Neural cell (in vitro differentiated cells): Measurements from ENCODE around the gene PTPRG. TPM values are rescaled to one million over a fixed set of nuclear protein-coding genes. Genes with fewer than 3 reads are reported as not detected.

Experiments
- H2AFZ ChIP-seq: fragments of 200-600, 300-800 bp; sonication (generic), shearing (Covaris generic); 2 replicates; pipeline ENCODE4 v1.6.0; 2014; ENCODE audit warnings: low read depth, mild to moderate bottlenecking, antibody characterized with exemption, low read length, moderate library complexity
- H3F3A ChIP-seq: fragments of 200-600 bp; shearing (Covaris generic); 2 replicates; pipeline ENCODE4 v1.6.1; 2016; ENCODE audit warnings: mild to moderate bottlenecking, moderate library complexity, mixed read lengths, antibody characterized with exemption, low read length; ENCODE audit not compliant: insufficient read depth, poor library complexity, severe bottlenecking
- H3K27ac ChIP-seq: fragments of 200-600, 300-800 bp; sonication (generic), shearing (Covaris generic); 2 replicates; pipeline ENCODE4 v1.5.1; 2014; ENCODE audit warnings: mild to moderate bottlenecking, low read length, moderate library complexity
- H3K27me3 ChIP-seq: fragments of 300-800, 200-600 bp; sonication (generic), shearing (Covaris generic); 2 replicates; pipeline ENCODE4 v1.6.0; 2014; ENCODE audit warnings: mild to moderate bottlenecking, low read depth, low read length, moderate library complexity; ENCODE audit not compliant: insufficient read depth
- H3K36me3 ChIP-seq: fragments of 300-800, 200-600 bp; sonication (generic), shearing (Covaris generic); 2 replicates; pipeline ENCODE4 v1.5.1; 2014; ENCODE audit warnings: mild to moderate bottlenecking, antibody characterized with exemption, low read length, moderate library complexity; ENCODE audit not compliant: insufficient read depth
- H3K4me2 ChIP-seq: fragments of 300-800, 200-600 bp; sonication (generic), shearing (Covaris generic); 2 replicates; pipeline ENCODE4 v1.6.0; 2014; ENCODE audit warnings: mild to moderate bottlenecking, low read length
- H3K4me3 ChIP-seq: fragments of 300-800, 200-600 bp; sonication (generic), shearing (Covaris generic); 2 replicates; pipeline ENCODE4 v1.5.1; 2014; ENCODE audit warnings: mild to moderate bottlenecking, low read length, moderate library complexity
- H3K79me2 ChIP-seq: fragments of 200-600 bp; shearing (Covaris generic); replicated peaks from 2 replicates; pipeline ENCODE4 v1.6.0; 2014; ENCODE audit warnings: mild to moderate bottlenecking, low read length, moderate library complexity; ENCODE audit not compliant: insufficient read depth
- H3K9ac ChIP-seq: fragments of 300-800, 200-600 bp; sonication (generic), shearing (Covaris generic); 2 replicates; pipeline ENCODE4 v1.6.1; 2016; ENCODE audit warnings: mild to moderate bottlenecking, low read length, mixed read lengths
- H3K9me2 ChIP-seq: fragments of 200-600 bp; shearing (Covaris generic); 2 replicates; pipeline ENCODE4 v1.6.1; 2016; ENCODE audit warnings: mild to moderate bottlenecking, low read length, mixed read lengths; ENCODE audit not compliant: insufficient read depth
- H3K9me3 ChIP-seq: fragments of 200-600, 300-800 bp; sonication (generic), shearing (Covaris generic); 2 replicates; pipeline ENCODE4 v1.6.1; 2016; ENCODE audit warnings: mild to moderate bottlenecking, mixed run types, low read length, moderate library complexity, mixed read lengths
- H4K20me1 ChIP-seq: fragments of 200-600 bp; shearing (Covaris generic); 2 replicates; pipeline ENCODE4 v1.6.1; 2016; ENCODE audit warnings: mild to moderate bottlenecking, mixed run types; ENCODE audit not compliant: insufficient read depth
- CTCF ChIP-seq: fragments of 450-650 bp; IDR thresholded peaks from 2 replicates; pipeline ENCODE4 v1.5.1; 2014; ENCODE audit warnings: antibody characterized with exemption, mild to moderate bottlenecking, moderate library complexity; ENCODE audit not compliant: poor library complexity, severe bottlenecking
- EP300 ChIP-seq: fragments of 450-650 bp; conservative IDR thresholded peaks from 2 replicates; pipeline ENCODE4 v1.6.1; 2014; ENCODE audit warnings: antibody characterized with exemption, mild to moderate bottlenecking, moderate library complexity; ENCODE audit not compliant: poor library complexity, severe bottlenecking
- EZH2 ChIP-seq: fragments of 200-600, 300-800 bp; shearing (Covaris generic), sonication (generic); IDR thresholded peaks from 2 replicates; pipeline ENCODE4 v1.6.1; 2014; ENCODE audit warnings: antibody characterized with exemption, low read length, borderline replicate concordance, mild to moderate bottlenecking; ENCODE audit not compliant: insufficient read depth, poor library complexity, severe bottlenecking
- MXI1 ChIP-seq: fragments of 450-650 bp; conservative IDR thresholded peaks from 2 replicates; pipeline ENCODE4 v1.6.1; 2014; ENCODE audit warnings: antibody characterized with exemption, mild to moderate bottlenecking; ENCODE audit not compliant: poor library complexity, severe bottlenecking
- POLR2AphosphoS5 ChIP-seq: IDR thresholded peaks from 2 replicates; pipeline ENCODE4 v1.6.1; 2012
- RAD21 ChIP-seq: fragments of 450-650 bp; conservative IDR thresholded peaks from 2 replicates; pipeline ENCODE4 v1.6.1; 2014; ENCODE audit warnings: antibody characterized with exemption, mild to moderate bottlenecking, moderate library complexity
- REST ChIP-seq: IDR thresholded peaks from 2 replicates; pipeline ENCODE4 v1.6.1; 2012; ENCODE audit warnings: borderline replicate concordance
- SMC3 ChIP-seq: fragments of 450-650 bp; conservative IDR thresholded peaks from 2 replicates; pipeline ENCODE4 v1.6.1; 2014; ENCODE audit warnings: antibody characterized with exemption, mild to moderate bottlenecking, moderate library complexity; ENCODE audit not compliant: poor library complexity
- TAF1 ChIP-seq: IDR thresholded peaks from 2 replicates; pipeline ENCODE4 v1.6.1; 2012; ENCODE audit warnings: low read depth
- polyA plus RNA-seq: library from polyadenylated mRNA; depleted of rRNA; stranded (reverse); fragments of >200 nt; gene quantifications from 2 replicates; pipeline ENCODE4 v1.2.3, GENCODE V29; 2014

PTPRG gene
- polyA plus RNA-seq, 1 donor from 2014 or later, result 33.1 TPM

GRCh38 chr3:62119139-62119538 lies 557.8 kb downstream of the PTPRG start:
- Histone ChIP-seq H3K4me2 (no peak overlapping the region), H3K9me3 (no peaks in the 10 kb centered on the region), H3K27ac (no peak overlapping the region), H4K20me1 (no peaks in the 10 kb centered on the region), H2AFZ (no peak overlapping the region), H3K9ac (no peak overlapping the region), H3F3A (no peaks in the 10 kb centered on the region), H3K9me2 (no peaks in the 10 kb centered on the region), H3K36me3 (no peaks in the 10 kb centered on the region), H3K79me2 (no peaks in the 10 kb centered on the region), H3K4me3 (no peak overlapping the region), H3K27me3 (no peaks in the 10 kb centered on the region)
- TF ChIP-seq CTCF (no peak), EP300 (no peak), MXI1 (no peak)

GRCh38 chr3:62122819-62123218 lies 561.4 kb downstream of the PTPRG start:
- H3K36me3 ChIP-seq, result no peaks in the 10 kb centered on the region
- H3K9me3 ChIP-seq, result no peaks in the 10 kb centered on the region
- no peak overlapping the region for H3K9ac ChIP-seq
- no peak overlapping the region for H2AFZ ChIP-seq
- no peak overlapping the region for H3K27ac ChIP-seq
- H3K4me2 ChIP-seq, result no peak overlapping the region
- H3K9me2 ChIP-seq, result no peaks in the 10 kb centered on the region
- TF ChIP-seq EP300, result no peak
- TF ChIP-seq MXI1, result no peak
- TF ChIP-seq RAD21, result no peak
- no peak for TF ChIP-seq EZH2
- TF ChIP-seq CTCF, result no peak
- TF ChIP-seq TAF1, result no peak
- no peak for TF ChIP-seq SMC3
- no peak for TF ChIP-seq REST
- TF ChIP-seq POLR2AphosphoS5, result no peak
- no peaks in the 10 kb centered on the region for H3K27me3 ChIP-seq
- H3K79me2 ChIP-seq, result no peaks in the 10 kb centered on the region
- no peaks in the 10 kb centered on the region for H4K20me1 ChIP-seq
- H3F3A ChIP-seq, result no peaks in the 10 kb centered on the region
- H3K4me3 ChIP-seq, result no peak overlapping the region
